Measurements from ENCODE around the gene CDK11A.
"Not testable (repeated sequence)": the region's sequence is repeated elsewhere in the genome, so short reads cannot be mapped to it uniquely, and the experiment has no call there.

Gene CDK11A

DNA sequence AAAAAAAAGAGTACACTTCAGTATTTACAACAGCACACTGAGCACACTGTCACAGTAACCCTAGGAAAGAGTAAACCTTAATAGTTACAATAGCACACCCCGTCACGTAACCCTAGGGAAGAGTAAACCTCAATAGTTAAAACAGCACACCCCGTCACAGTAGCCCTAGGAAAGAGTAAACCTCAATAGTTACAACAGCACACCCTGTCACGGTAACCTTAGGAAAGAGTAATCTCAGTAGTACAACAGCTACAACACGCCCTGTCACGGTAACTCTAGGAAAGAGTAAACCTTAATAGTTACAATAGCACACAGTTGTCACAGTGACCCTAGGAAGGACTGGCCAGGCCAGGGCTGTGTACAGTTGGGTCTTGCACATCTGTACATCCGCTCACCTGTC is 3.0 kb downstream of the CDK11A start:
- DNase-seq, result no peak

DNA sequence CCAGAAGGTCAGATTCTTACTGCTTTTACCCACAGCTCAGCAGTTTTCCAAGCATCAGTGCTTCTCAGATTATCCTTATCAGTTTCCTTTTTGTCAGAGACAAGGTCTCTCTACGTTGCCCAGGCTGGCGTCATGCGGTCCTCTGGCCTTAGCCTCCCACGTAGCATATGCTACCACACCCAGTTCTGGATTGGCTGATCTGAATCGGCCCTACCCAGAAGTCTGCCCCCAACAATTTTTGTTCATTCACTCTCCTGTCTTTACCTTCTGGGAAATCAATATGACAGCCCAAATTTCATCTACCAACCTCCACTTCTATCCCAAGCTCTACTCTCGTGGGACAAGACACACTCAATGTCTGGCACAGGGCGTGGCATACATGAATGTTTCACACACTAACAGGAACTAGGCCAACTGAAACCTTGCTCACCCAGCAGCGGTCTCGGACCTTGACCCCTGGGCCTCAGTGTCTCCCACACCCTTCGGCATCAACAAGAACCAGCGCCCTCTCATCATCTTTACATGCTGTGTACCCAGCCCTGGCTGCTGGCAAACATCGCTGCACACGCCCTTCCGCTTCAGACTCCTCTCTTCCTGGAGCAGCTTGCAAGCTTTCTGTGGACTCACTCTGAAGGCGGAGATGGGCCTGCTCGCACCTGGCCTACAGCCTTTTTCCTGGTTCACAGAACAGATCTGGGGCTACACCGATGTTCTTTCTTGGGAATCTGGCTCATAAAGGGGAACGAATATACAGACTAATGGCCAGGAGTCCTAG is 8.9 kb downstream of the CDK11A start:
- not testable (repeated sequence) for DNase-seq

DNA sequence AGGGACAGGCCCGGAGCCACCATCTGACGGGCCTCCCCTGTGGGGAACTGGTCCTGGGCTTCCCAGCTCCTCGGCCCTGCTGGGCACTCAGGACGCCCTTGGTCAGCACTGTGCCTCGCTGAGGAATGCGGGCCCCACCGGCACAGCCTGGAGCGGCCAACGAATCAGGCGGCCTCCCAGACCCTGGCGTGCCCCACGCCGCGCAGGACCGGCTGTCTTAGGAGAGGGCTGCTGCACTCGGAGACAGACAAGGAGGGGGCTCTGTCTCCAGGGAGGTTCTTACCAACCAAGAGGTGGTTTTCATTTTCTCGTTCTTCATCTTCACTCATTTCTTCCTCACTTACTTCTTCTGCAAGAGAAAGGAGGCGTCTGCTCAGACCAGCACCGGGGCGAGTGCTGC is 16.3 kb downstream of the CDK11A start:
- not testable (repeated sequence) for DNase-seq

DNA sequence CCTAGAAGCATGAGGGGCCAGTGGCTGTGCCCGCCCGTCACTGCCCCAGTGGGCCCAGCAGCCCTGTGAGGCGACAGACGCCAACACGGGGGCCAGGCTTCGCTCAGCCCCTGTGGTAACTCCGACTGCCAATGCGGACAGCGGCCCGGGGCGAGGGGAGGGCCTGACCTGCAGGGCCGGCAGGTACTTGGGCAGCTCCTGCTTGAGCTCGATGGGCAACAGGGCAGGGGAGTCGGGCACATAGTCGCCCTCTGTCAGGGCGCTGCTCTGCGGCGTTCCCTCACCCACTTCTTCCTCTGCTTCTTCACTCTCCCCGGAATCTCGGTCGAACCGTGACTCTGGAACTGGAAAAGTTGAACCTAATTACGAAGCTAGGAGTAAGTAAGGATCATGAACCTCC is 16.9 kb downstream of the CDK11A start:
- DNase-seq, result not testable (repeated sequence)

DNA sequence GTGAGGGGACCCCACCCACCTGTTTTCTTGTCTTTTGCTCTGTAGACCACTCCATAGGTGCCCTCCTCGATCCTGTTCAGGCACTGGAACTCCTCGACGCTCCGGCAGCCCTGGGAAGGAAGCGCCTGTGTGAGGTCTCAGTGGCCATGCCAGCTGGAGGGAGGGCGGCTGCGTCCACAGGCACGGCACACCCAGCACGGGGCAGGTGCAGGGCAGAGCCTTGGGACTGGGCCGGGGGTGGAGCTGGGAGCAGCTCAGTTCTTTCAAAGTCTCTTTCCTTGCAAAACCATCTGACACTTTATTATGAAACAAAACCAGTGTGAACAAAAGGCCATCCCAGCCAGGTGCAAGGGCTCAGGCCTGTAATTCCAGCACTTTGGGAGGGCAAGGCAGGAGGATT is 18.5 kb downstream of the CDK11A start:
- DNase-seq, result not testable (repeated sequence)

DNA sequence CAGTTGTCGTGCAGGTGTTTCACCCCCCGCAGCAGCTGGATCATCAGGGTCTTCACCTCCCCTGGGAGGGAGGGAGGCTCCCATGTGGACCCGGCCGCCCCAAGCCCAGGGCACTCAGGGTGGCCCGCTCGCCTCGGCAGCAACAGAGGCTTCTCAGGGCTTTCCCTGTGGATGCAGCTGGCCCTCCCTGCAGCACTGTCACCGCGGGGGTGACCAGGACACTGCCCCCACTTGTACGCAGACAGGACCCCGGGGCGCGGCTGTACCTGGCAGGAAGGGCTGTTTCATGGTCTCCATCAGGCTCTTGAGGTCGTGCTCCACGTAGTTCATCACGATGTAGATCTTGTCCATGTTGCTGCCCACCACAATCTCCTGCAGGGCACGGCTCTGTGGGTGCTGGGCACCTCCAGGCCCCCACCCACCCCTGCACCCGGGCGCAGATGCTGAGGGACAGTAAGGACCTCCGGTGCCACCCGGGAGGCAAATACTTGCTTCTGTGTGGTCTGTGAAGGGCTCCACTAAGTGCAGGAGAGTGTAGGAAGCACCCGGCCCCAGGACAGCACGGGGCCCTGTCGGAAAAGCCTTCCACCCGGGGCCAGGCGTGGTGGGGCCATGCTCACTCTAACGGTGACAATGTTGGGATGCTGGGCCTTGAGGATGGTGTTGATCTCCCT is 19.7 kb downstream of the CDK11A start:
- not testable (repeated sequence) for DNase-seq

DNA sequence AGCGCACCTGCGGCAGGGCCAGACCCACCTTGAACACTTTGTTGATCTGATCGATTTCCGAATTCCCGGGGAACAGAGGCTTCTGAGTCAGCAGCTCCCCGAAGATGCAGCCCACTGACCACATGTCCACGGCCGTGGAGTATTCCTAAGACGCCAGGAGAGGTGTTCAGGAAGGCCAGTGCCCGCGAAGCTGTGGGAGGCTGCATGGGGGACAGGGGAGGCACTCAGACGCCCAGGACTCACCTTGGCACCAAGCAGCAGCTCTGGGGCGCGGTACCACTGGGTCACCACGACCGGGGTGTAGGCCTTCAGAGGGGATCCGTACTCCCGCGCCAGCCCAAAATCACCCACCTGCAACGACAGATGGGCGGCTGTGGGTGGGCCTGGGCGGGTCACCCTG is 20.4 kb downstream of the CDK11A start:
- DNase-seq, result no peak

DNA sequence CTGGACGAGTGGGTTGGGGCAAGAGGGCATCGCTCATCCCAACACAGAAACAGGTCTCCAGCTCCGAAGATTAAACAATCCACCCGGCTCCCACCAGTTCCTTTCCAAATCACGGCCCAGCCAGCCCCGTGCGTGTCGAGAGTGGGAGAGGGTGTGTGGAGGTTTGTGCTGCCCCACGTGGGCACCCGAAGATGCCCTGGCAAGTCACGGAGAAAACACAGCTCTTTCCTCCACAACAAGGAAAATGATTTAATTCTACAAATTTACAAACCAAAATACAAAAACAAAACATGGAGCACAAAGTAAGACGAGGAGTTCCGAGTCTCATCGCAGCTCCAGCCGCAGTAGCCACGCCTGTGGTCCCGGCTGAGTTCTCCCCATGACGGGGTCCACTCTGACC is 21.7 kb downstream of the CDK11A start:
- DNase-seq, result not testable (repeated sequence)

GRCh38 chr1:1700557-1700956 is 23.6 kb downstream of the CDK11A start:
- DNase-seq, result not testable (repeated sequence)

DNA sequence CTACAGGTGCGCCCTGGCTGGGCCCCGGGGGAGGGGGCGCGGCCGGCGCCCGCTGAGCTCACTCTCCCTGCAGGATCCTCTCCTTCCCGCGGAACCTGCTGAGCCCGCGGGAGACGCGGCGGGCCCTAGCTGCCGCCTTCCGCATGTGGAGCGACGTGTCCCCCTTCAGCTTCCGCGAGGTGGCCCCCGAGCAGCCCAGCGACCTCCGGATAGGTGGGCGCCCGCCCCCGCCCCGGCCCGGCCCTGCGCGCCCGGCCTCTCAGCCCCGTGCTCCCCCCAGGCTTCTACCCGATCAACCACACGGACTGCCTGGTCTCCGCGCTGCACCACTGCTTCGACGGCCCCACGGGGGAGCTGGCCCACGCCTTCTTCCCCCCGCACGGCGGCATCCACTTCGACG is 24.1 kb downstream of the CDK11A start:
- DNase-seq, result not testable (repeated sequence)

DNA sequence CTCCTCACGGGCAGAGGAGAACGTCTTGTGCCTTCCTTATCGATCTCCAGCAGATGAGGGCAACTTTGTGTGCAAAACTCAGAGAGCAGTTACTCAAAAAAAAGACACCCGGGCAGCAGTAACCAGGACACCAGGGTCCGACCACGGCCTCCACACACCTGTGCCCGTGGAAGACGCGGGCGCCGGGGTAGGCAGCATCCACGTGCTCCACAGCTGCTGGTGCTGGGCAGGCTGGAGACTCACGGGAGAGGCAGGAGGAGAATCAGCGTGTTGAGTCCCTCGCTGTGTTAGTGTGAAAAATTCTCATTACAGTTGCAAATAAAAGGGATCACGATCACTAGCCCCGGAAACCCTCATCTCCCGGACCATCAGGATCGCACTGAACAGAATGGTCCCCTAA is 25.1 kb downstream of the CDK11A start:
- DNase-seq, result not testable (repeated sequence)

GRCh38 chr1:1697358-1698183 is 26.6 kb downstream of the CDK11A start:
- not testable (repeated sequence) for DNase-seq

GRCh38 chr1:1696431-1697357 is 27.5 kb downstream of the CDK11A start:
- not testable (repeated sequence) for DNase-seq

DNA sequence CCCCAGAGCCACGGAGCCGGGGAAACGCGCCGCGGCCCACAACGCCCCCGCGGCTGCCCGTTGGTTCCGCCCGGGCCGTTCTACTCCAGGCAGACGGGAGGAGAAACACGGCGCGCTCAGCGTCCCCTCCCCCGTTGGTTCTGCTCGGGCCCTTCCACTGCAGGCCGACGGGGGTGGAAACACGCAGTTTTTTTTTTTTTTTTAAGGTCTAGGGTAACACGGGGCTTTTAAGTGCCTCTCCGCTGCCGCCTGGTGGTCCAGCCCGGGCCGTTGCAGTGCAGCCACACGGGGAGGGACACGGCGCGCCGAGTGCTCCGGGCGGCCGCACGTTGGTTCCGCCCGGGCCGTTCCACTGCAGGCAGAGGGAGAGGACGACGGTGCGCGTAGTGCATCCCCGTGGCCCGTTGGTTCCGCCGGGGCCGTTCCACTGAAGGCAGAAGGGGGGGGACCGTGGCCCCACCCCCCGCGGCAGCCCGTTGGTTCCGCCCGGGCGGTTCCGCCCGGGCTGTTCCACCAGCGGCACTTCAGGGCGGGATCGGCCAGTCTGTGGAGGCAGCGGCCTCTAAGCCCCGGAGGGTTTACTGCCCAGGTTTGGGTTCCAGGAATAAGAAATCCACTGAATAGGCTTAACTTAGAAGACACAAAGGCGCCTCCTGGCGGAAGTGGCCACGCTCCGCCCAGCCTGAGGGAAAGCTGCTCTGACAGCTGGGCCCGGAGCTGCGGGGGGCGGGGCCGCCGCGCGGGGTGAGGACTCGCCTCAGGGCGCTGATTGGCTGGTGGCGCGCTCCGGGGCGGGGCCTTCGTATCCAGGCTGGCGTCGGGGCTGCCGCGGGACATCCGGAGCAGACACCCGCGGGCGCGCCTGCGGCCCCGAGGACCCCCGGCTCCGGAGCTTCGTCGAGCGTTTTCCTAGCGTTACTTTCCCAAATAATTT is 31.2 kb downstream of the CDK11A start, which contains the start of gene SLC35E2B:
SLC35E2B (minus strand) TSS at position 82 of the 934 bp plus-strand sequence. CDS start 16,096 bp downstream, outside the sequence.
- peak; percentile 98 for DNase-seq

DNA sequence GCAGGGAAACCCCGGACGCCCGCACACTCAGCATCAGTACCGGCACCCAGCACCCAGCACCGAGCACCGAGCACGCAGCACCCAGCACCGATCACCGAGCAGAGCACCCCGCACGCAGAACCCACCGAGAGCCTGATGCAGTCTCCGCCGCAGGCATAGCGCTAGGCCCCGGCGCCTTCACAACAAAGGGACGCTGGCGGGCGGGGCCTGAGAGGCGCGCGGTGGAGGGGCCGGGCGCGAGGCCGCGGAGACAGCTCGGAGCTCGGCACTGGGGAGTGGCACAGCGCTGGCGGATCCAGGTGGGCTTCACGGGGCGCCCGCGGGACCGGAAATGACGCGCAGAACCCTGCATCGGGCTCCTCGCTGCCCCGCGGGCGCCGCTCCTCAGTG is 31.8 kb downstream of the CDK11A start:
- DNase-seq, result peak; percentile 75

- DNase-seq, result not testable (repeated sequence)
Measured at GRCh38 chr1:1691443-1691842, 32.7 kb downstream of the CDK11A start.

DNA sequence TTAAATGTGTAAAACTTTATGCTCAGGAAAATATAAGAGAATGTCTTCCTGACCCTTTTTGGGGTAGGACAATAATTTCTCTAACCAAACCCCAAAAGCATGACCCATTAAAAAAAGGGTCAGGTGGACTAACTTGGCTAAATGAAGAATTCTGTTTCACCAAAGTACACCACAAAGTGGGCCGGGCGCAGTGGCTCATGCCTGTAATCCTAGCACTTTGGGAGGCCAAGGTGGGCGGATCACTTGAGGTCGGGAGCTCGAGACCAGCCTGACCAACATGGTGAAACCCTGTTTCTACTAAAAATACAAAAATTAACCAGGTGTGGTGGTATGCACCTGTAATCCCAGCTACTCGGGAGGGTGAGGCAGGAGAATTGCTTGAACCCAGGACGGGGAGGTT is 34.6 kb downstream of the CDK11A start:
- not testable (repeated sequence) for DNase-seq

- DNase-seq, result no peak
Measured at GRCh38 chr1:1687846-1688245, 36.3 kb downstream of the CDK11A start.

GRCh38 chr1:1684031-1684681 is 40.0 kb downstream of the CDK11A start:
- DNase-seq, result no peak

All from T-helper 9 cell (primary cell).